Measurements from ENCODE around the gene IRX1. TPM values are rescaled to one million over a fixed set of nuclear protein-coding genes. Genes with fewer than 3 reads are reported as not detected.

IRX1 gene
- total RNA-seq, 1 donor from 2014 or later, result 1.3 TPM

DNA sequence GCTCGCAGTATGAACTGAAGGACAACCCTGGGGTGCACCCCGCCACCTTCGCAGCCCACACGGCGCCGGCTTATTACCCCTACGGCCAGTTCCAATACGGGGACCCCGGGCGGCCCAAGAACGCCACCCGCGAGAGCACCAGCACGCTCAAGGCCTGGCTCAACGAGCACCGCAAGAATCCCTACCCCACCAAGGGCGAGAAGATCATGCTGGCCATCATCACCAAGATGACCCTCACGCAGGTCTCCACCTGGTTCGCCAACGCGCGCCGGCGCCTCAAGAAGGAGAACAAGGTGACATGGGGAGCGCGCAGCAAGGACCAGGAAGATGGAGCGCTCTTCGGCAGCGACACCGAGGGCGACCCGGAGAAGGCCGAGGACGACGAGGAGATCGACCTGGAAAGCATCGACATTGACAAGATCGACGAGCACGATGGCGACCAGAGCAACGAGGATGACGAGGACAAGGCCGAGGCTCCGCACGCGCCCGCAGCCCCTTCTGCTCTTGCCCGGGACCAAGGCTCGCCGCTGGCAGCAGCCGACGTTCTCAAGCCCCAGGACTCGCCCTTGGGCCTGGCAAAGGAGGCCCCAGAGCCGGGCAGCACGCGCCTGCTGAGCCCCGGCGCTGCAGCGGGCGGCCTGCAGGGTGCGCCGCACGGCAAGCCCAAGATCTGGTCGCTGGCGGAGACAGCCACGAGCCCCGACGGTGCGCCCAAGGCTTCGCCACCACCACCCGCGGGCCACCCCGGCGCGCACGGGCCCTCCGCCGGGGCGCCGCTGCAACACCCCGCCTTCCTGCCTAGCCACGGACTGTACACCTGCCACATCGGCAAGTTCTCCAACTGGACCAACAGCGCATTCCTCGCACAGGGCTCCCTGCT, 3.8 kb downstream of the IRX1 start:
- intact Hi-C loops (cut with DNase I), result loop anchor here (10.0 kb wide), 1 partner anchor 1395 kb away; no protein-coding TSS in a partner anchor

GRCh38 chr5:3600106-3601060, 4.8 kb downstream of the IRX1 start:
- ATAC-seq (no peak), DNase-seq (ENCODE audit: missing footprints) (no peak)
- intact Hi-C loops (cut with DNase I), result loop anchor here (10.0 kb wide), 1 partner anchor 1396 kb away; no protein-coding TSS in a partner anchor

More for the DNA sequence above, 3.8 kb downstream of the IRX1 start:
- no peak for ATAC-seq
- DNase-seq (ENCODE audit: missing footprints), result no peak

- intact Hi-C loops (cut with DNase I), result loop anchor here (10.0 kb wide), 1 partner anchor 1396 kb away; no protein-coding TSS in a partner anchor
- DNase-seq (ENCODE audit: missing footprints) (no peak), ATAC-seq (no peak)
Measured at GRCh38 chr5:3601061-3601710, 5.6 kb downstream of the IRX1 start.

DNA sequence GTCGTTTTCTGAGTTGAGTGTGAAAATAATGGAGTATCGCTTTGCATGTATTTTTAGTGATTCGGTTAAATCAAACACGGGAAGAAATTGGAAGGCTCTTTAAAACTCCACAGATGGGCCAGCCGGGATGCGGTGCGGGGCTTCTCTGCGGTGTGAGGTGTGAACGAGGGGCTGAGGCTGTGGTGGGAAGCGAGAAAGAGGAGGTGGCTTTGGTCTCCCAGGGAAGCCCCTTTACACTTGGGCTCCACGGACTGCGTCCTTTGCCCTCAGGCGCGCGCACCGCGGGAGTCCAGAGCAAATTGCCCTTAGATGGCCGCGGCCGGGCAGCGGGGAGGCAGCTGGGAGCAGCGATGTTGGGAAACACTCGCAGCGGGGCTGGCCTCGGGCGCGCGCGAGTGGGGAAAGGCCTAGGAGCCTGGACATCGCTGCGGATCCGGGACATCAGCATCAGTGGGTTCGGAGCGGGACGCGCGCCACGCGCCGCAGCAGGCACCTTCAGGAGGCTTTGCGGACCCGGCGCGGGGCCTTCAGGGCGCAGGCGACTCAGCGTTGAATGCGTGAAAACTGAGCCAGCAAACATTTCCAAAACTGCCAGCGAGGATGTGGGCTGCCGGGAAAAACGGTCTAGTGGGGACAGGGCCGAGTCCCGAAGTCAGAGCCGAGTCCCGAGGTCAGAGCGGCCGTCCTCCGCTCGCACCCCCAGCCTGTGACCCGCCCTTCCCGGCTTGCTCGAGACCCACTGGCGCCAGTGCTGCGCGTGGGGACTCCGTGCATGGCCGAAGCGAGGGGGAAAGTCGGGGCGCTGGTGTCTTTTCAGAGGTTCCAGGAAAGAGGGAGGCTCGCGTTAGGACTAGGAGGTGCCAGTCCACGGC, 6.5 kb downstream of the IRX1 start:
- DNase-seq (ENCODE audit: missing footprints) (no peak), ATAC-seq (peak; percentile 3)
- intact Hi-C loops (cut with DNase I), result loop anchor here (10.0 kb wide), 1 partner anchor 1397 kb away; no protein-coding TSS in a partner anchor

DNA sequence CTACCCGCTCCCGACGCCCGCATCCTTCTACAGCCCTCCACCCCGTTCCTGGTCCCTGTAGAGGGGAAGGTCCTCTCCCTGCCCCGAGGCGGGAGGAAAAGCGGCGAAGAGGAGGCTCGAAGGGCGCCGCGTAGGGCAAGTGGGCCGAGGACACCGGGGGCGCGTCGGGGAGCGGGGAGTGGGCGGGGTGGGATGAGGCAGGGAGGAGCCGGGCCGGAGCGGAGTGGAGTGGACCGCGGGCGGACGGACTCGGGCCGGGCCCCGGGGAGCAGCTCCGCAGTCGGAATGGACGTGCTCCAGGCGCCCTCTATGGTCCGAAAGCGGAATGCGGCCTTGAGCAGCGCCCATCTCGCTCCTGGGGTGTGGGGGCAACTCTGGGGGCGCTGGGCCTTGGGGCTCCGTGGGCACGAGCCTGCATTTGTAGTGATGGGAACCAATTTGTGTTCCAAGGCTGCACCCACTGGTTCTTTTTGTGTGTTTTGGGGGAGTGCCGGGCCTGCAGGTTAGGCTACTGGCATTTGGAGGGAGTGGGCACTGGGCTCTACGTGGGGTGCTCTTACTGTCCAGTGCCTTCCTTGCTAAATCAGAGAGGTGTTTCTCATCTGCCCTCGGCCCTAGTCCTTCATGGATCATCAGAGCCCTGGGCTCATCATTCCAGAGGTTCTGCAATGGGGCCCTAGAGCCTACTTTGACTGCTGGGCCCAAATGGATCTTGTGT, 7.3 kb downstream of the IRX1 start:
- intact Hi-C loops (cut with DNase I), result loop anchor here (10.0 kb wide), 1 partner anchor 1398 kb away; no protein-coding TSS in a partner anchor
- ATAC-seq, result peak; percentile 75
- DNase-seq (ENCODE audit: missing footprints), result no peak

GRCh38 chr5:3604501-3604900, 8.9 kb downstream of the IRX1 start:
- ATAC-seq, result no peak
- intact Hi-C loops (cut with DNase I), result loop anchor here (10.0 kb wide), 1 partner anchor 1400 kb away; no protein-coding TSS in a partner anchor
- no peak for DNase-seq (ENCODE audit: missing footprints)

GRCh38 chr5:3605298-3606010, 9.8 kb downstream of the IRX1 start:
- ATAC-seq, result no peak
- intact Hi-C loops (cut with DNase I), result loop anchor here (5.0 to 10.0 kb wide), 2 partner anchors 687 to 1401 kb away; no protein-coding TSS in a partner anchor
- DNase-seq (ENCODE audit: missing footprints), result no peak

DNA sequence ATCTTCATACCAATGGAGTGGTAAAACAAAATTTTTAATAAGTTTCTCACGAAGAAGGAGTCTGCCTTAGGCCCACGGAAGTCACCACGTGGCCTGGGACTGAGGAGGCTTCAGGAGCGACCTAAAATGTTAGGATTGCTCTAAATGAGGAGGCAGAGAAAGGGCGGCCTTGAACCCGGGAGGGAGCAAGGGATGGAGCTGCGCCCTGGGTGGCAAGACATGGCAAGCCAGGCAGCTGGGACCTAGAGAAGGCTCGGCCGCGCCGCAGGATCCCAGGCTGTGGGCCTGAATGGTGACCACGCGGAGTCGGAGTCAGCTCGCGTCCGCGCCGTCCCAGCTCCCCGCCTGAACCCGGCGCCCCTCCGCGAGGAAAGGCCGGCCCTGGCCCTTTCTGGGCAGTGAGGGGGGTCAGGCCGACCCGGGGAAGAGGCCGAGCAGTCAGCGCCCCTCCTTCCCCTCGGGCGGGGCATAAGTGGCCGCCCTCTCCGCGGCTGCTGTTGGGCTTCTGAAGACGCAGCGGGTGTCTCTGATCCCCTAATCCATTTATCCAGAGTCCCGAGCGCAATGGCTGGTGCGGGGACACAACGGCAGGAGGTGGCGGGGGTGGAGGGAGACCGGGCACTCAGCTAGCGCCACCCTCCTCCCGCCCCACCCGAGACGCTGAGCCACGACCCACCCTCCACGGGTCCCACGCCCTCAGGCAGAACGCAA, 10.6 kb downstream of the IRX1 start:
- DNase-seq (ENCODE audit: missing footprints), result no peak
- ATAC-seq, result no peak
- intact Hi-C loops (cut with DNase I), result loop anchor here (5.0 to 10.0 kb wide), 2 partner anchors 686 to 1401 kb away; no protein-coding TSS in a partner anchor

GRCh38 chr5:3607541-3608181, 12.0 kb downstream of the IRX1 start:
- intact Hi-C loops (cut with DNase I), result loop anchor here (5.0 to 10.0 kb wide), 2 partner anchors 685 to 1403 kb away; no protein-coding TSS in a partner anchor
- no peak for ATAC-seq
- no peak for DNase-seq (ENCODE audit: missing footprints)

DNA sequence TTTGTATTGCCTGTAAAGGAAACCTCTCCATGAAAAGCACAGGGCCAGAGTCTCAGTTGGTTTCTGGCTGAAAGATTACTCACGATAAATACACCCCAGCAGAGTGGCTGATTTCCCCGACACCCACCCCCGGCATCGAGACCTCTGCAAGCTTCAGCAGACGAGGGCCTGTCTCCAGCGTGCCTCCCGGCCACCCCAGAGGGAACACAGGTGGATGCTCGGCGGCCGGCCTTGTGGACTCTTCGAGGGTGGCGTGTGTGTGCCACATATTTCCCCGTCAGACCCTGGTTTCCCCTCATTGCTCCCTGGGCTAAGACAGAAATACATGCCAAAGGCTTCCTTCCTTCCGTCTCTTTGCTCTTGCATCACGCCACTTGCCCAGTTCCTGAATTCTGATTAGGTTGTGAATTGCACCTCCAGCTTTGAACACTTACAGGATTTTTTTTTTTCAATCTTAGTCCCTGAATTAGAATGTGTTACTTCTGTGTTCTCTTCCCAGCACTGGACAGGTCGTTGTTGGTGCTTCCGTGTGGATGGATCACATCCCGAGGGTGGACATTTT, 13.6 kb downstream of the IRX1 start:
- no peak for ATAC-seq

GRCh38 chr5:3612591-3613042, 17.0 kb downstream of the IRX1 start:
- ATAC-seq, result no peak
- intact Hi-C loops (cut with DNase I), result no loop called here
- DNase-seq (ENCODE audit: missing footprints), result no peak

More for the DNA sequence above, 13.6 kb downstream of the IRX1 start:
- no peak for DNase-seq (ENCODE audit: missing footprints)
- intact Hi-C loops (cut with DNase I), result loop anchor here (5.0 to 10.0 kb wide), 2 partner anchors 683 to 1404 kb away; no protein-coding TSS in a partner anchor

GRCh38 chr5:3613726-3614125, 18.1 kb downstream of the IRX1 start:
- intact Hi-C loops (cut with DNase I), result no loop called here
- DNase-seq (ENCODE audit: missing footprints), result no peak

DNA sequence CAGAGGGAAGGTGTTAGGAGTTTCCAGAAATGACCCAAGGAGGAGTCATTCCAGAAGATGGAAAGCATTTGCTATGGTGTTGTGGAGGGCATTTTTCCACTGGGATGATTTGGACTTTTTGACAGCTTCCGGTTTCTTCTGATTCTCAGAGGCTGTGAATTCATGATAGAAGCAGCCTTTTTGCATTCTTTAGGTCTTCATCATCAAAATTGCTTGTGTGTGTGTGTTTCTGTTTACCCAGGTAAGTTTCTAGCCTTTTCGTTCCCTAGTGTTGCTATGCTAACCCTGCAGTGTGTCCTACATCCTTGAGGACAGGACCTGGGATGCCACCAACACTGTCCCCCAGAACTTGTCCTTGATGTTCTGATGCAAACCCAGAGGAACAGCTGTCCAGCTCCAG, 19.6 kb downstream of the IRX1 start:
- intact Hi-C loops (cut with DNase I), result no loop called here

More at GRCh38 chr5:3613726-3614125, 18.1 kb downstream of the IRX1 start:
- no peak for ATAC-seq

DNA sequence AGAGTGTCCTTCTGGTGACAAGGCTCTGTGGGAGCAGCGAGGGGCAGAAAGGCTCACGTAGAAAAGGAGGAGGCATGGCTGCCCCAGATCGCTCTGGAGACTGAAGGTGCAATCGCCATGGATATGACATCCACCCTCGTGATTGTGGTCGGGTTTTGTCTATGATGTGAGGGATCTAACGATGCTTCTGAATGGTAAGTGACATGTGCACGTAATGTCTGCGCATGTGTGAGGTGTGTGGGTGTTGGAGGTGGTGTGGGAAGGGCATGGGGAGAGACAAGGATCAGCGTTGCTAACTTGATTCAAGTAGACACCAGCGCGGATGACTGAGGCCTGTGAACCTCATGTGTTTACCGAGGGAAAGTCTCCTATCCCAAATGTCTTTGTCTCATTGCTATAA, 20.2 kb downstream of the IRX1 start:
- ATAC-seq, result no peak
- intact Hi-C loops (cut with DNase I), result no loop called here
- DNase-seq (ENCODE audit: missing footprints), result no peak

More for the DNA sequence above, 19.6 kb downstream of the IRX1 start:
- DNase-seq (ENCODE audit: missing footprints) (no peak), ATAC-seq (no peak)

GRCh38 chr5:3619579-3619978, 23.9 kb downstream of the IRX1 start:
- no peak for DNase-seq (ENCODE audit: missing footprints)
- no peak for ATAC-seq
- intact Hi-C loops (cut with DNase I), result no loop called here

Measured in Right ventricle myocardium inferior (tissue), 1 donor.